Kidney glomerular epithelial cell (primary cell): ENCODE data around the gene CCDC149.
A peak's percentile ranks its signal among the peaks of the same experiment; 100 is the strongest.

Source experiments
- DNase-seq: peaks from one replicate; lab custom pipeline; 2025; lab: John Stamatoyannopoulos, UW

The CCDC149 gene

GRCh38 chr4:24777536-24778463, 135.0 kb downstream of the CCDC149 start:
- no peak for DNase-seq

DNA sequence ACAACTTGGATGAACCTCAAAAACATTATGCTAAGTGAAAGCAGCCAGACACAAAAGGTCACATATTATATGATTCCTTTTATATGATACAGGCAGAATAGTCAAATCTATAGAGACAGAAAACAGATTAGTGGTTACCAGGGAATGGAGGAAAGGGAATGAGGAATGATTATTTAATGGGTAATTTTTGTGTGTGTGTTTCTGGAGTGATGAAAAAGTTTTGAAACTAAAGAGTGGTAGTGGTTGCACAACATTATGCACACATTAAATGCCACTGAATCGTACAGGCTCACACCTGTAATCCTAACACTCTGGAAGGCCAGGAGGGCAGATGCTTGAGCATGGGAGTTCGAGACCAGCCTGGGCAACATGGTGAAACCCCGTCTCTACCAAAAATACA, 137.1 kb downstream of the CCDC149 start:
- no peak for DNase-seq

GRCh38 chr4:24775032-24775605, 137.7 kb downstream of the CCDC149 start:
- no peak for DNase-seq

GRCh38 chr4:24774452-24774851, 138.4 kb downstream of the CCDC149 start:
- DNase-seq = no peak

DNA sequence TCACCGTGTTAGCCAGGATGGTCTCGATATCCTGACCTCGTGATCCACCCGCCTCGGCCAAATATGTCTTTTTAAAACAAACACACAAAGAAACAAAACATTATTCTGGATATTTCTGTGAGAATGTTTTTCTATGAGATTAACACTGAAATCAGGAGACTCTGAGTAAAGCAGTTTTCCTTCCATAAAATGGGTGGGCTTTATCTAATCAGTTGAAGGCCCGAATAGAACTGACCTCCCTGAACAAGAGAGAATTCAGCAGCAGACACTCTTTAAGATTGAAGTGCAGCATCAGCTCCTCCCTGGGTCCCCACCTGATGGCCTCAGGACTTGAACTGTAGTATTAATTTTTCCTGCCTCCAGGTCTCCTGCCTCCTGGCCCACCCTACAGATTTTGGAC, 139.9 kb downstream of the CCDC149 start:
- DNase-seq = no peak

- no peak for DNase-seq
Measured at GRCh38 chr4:24772061-24772705, 140.7 kb downstream of the CCDC149 start.

- DNase-seq = no peak
Measured at GRCh38 chr4:24771241-24771640, 141.6 kb downstream of the CCDC149 start.

- no peak for DNase-seq
Measured at GRCh38 chr4:24770667-24771066, 142.2 kb downstream of the CCDC149 start.

DNA sequence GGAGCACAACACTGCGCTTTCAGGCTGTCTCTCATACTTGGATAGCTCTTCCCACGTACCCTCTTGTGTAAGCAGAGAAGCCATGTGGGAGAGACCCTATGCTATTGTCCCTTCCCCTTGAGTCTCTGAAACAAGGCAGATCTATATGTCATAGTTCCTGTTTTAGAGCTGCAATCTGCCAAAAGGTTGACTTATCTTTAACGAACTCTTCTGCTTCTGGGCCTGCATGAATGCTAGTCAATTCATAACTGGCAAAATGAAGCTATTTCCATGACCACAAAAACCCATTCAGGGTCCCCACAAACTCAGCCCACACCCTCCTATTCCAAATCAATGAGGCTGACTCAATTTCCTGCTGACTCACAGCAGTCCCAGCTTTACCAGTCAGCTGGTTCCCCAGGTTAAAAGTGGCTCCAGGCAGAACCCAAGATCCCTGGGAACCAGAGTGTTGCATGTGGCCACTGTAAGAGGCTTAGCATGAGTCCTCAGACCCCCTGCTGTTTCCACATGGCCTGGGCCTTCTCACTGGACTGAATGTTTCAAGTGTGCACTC, 142.7 kb downstream of the CCDC149 start:
- DNase-seq = peak; percentile 21

GRCh38 chr4:24769571-24769970, 143.3 kb downstream of the CCDC149 start:
- no peak for DNase-seq

DNA sequence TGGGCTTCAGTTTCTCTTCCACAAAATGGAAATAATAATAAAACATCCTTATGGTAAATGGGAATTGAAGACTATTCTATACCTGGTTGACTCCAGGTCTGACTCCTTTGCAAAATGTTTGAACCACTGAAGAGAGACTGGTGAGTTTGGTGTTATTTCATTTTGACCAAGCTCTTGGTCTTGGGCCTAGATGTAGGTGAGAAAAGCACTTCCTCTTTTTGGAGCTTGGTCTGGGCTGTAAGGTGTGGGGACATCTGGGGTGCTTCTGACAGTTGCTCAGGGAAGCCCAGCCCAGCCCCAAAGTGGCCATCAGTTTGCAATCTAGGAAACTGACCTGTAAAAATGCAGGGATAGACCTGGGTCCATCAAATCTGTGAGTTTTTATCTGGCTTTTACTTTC, 144.2 kb downstream of the CCDC149 start:
- DNase-seq = no peak

DNA sequence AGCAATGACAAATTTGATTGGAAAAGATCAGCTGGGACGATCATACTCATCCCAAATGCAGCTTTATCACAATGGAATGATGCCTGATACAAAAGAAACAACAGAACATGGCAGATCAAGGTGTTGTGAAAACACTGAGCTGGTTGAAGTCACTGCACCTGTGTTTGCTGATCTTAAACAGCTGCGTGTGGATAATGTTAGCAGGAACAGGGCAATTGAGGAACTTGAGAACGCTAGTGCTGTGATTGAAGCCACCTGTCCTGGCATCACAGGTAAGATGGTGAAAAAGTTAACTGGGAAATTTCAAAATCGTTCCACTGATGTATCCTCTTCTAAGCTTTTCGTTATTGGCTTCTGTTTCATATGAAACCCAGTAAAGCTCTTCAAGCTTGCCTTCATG, 144.8 kb downstream of the CCDC149 start:
- DNase-seq = no peak

DNA sequence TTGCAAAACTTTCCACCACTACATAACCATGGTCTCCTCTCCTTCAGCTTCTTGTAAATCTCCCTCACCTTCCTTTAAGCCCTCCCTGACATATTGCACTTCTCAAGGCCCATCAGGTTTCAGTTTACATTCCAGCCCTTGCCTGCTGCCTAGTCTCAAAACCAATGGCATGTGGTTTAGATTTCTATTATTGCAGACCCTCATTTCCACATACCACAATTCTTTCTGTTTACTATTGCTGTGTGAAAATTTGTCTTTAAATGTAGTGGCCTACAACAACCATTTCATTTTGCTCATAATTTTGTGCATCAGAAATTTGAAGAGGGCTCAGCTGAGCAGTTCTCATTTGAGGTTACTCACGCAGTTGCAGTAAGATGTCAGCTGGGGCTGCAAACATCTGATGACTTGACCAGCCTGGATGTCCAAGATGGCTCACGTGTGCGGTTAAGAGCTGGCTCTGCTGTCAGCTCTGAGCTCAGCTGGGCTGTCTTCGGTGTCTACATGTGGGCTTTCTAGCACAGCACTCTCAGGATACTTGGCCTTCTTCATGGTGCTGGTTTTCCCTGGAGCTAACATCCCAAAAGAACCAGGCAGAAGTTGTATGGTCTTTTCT, 147.4 kb downstream of the CCDC149 start:
- DNase-seq = no peak

DNA sequence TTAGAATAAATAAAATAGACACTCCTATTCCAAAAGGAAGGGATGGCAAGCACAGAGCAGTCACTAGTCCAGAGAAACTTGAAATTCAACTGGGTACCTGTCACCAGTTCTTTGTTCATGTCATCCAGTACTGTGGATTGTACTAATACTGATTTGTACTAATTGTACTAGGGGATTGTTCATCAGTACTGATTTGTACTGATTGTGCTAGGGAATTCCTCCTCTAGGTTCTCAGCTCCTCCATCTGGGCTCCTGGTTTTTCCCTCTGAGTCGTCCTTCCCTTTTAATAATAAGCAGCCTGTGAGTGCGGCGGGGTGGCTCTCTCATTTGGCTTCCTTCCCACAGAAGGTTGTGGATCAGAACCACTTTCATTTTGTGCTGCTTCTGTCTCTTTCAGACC, 148.5 kb downstream of the CCDC149 start:
- DNase-seq = no peak

GRCh38 chr4:24763631-24764297, 149.1 kb downstream of the CCDC149 start:
- DNase-seq = peak; percentile 60
